ENCODE results near the gene CAMSAP1.

Gene CAMSAP1

GRCh38 chr9:135878528-135879236, 28.7 kb downstream of the CAMSAP1 start:
- DNase-seq, result no peak

DNA sequence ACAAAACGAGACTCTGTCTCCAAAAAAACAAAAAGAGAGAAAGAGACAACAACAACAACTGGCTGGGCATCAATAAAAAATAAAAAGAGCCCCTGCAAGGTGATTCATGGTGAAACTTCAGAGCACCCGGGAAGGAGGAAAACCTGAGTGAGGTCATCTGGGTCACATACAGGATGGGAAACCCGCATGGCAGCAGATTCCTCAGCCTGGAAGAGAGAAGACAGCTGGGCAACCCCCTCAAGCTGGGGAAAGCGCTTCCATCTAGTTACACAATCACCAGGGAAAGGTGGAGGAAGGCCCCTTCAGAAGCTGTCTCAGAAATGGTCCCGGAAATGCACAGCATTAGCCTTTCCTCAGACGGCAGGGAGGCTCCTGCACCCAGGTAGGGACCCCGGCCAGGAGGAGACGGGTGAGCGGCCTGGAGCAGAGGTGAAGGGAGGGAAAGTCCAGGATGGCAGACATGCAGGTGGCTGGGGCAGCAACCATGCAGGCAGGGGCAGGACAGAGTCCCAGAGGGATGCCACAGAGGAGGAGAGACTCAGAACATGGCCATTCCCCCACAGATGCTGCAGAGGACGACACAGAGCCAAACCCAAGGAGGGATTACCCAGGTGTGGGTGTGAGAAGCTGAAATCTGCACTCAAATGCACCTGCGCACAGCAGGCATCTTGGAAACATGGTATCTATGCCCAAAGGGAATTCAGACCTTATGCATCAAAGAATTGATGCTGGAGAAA, 29.4 kb downstream of the CAMSAP1 start:
- DNase-seq, result no peak

DNA sequence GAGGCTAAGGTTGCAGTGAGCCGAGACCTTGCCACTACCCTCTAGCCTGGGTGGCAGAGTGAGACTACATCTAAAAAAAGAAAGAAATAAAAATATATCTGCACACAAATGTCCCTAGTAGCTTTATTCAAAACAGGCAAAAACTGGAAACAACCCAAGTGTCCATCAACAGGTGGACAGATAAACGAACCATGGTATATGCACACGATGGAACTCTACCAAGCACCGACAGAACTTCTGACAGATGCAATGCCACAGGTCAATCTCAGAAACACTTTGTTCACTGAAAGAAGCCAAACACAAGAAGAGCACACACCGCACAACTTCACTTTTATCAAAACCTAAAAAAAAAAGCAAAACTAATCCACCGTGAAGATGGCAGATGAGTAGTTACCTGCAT, 30.4 kb downstream of the CAMSAP1 start:
- DNase-seq, result no peak

DNA sequence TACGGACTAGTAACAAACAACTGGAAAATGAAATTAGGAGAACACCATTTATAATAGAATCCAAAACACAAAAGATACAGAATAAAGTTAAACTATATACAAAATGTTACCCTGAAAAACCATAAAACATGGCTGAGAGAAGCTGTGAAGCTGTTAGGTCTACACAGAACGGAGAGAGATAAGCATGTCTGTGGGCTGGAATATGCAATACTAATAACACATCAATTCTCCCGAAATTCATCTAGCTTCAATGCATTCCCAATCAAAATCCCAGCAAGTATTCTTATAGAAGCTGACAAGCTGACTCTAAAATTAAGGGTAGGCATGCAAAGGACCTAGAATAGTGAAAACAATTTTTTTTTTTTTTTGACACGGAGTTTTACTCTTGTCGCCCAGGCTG, 32.5 kb downstream of the CAMSAP1 start:
- DNase-seq, result no peak

GRCh38 chr9:135869909-135870308, 37.4 kb downstream of the CAMSAP1 start:
- DNase-seq, result no peak

GRCh38 chr9:135865531-135865930, 41.8 kb downstream of the CAMSAP1 start:
- DNase-seq, result no peak

GRCh38 chr9:135864447-135865049, 42.8 kb downstream of the CAMSAP1 start:
- DNase-seq, result peak; percentile 78

DNA sequence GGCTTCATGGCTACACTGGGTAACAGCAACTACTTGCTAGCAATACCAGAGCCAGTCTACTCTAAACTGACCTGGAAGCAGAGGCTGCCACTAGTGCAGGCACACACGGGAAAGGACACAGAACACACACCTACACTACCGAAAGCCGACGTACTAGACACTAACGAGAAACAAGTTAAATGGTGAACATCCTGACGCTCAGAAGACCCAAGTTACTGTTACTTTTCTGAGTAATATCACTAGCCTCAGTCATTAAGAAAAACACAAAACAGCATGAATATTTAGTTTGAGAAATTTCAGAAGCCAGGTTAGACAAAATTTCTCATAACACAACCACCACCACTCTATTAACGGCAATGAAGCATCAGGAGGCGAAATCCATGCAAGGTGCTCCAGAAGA, 44.5 kb downstream of the CAMSAP1 start:
- no peak for DNase-seq

- no peak for DNase-seq
Observed at GRCh38 chr9:135858491-135859185, 48.7 kb downstream of the CAMSAP1 start.

GRCh38 chr9:135857843-135858242, 49.5 kb downstream of the CAMSAP1 start:
- no peak for DNase-seq

GRCh38 chr9:135857371-135857786, 50.0 kb downstream of the CAMSAP1 start:
- no peak for DNase-seq

DNA sequence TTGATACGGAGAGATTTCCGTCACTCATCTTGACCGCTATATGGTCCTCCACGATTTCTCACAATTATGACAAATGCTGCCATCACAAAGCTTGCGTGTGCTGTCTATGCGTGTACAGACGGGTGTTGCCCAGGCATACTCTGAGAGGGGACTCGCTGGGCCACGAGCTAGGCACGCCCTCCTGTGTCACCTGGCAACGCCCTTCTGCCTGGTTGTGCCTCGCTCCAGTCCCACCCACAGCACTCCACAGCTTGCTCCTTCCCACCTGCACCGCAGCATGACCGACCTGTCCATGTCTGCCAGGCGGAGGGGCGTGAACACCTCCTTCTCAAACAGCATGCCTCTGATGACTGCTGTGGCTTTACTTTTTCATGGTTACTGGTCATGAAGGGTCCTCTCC, 55.6 kb downstream of the CAMSAP1 start:
- no peak for DNase-seq

GRCh38 chr9:135850737-135851136, 56.6 kb downstream of the CAMSAP1 start:
- DNase-seq, result peak; percentile 44

DNA sequence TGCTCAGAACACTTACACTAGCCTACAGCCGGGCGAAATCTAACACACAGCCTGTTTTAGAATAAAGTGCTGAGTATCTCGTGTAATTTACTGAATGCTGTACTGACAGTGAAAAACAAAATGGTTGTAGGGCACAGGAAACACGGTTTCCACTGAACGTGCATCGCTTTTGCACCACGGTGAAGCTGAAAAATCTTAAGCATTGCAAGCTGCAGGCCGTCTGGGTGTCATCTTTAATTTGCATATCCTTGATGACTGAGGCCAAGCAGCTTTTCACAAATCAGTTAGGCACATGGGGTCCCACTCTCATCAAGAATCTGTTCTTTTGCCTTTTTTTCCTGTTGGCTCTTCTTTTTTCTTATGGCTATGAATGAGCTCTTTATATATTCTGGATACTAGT, 58.2 kb downstream of the CAMSAP1 start:
- DNase-seq, result no peak

GRCh38 chr9:135848341-135849047, 58.9 kb downstream of the CAMSAP1 start:
- DNase-seq, result no peak

- DNase-seq, result no peak
Observed at GRCh38 chr9:135847833-135848232, 59.5 kb downstream of the CAMSAP1 start.

DNA sequence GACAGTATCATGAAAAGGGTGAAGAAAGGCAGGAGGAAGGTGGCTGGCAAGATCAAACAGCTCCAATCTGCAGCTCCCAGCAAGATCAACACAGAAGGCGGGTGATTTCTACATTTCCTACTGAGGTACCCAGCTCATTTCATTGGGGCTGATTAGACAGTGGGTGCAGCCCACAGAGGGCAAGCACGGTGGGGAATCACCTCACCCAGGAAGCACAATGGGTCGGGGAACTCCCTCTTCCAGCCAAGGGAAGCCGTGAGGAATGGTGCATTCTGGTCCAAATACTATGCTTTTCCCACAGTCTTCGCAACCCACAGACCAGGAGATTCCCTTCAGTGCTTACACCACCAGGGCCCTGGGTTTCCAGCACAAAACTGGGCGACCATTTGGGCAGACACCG, 66.8 kb downstream of the CAMSAP1 start:
- DNase-seq, result no peak

- no peak for DNase-seq
Observed at GRCh38 chr9:135840107-135840506, 67.2 kb downstream of the CAMSAP1 start.

DNA sequence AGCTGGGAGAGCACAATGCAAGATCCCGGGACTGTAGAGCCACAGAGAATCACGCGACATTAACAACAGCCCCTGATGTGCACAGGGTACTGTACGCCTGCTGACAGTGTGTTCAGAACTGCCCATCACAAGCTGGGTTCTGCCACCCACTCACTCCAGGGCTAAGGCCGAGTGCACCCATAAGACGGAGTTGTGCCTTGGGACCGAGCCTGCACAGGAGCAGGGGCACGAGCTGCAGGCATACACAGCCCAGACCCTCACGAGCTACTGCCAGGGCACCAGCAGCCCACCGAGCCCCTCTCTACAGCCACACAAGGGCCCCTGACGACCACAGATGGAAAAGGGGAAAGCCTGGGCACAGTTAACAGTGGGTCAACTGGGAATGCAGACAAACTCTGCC, 67.8 kb downstream of the CAMSAP1 start:
- no peak for DNase-seq

DNA sequence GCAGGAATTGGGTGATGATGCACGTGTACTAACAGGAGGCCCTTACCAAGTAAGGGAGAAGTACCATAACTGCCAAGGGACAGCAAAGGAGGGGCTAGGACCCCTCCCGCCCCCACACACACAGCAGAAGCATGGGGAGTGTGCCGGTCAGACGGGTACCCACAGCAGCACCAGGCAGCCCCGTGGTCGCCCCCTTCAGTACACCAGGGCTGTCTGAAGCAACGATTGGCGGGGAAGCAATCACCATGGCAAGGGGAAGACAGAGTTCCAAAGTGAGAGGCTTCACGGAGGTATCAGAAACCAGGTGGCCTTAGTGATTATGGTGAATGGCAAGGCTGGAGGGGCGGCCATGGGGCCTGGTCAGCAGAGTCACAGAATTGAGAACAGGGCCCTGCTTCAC, 72.2 kb downstream of the CAMSAP1 start:
- no peak for DNase-seq

DNA sequence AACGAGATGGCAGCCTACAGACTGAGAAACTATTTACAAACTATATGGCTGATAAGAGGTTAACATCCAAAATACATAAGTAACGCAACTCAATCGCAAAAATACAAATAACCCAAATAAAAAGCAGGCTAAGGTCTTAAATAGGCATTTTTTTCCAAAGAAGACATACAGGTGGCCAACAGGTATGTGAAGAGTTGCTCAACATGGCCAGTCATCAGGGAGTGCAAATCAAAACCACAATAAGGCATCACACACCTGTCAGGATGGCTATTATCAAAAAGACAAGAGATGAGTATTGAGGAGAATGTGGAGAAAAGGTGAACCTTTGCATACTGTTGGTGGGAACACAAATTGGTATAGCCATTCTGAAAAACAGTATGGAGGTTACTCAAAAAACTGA, 73.5 kb downstream of the CAMSAP1 start:
- no peak for DNase-seq

GRCh38 chr9:135830496-135830895, 76.8 kb downstream of the CAMSAP1 start:
- DNase-seq, result no peak

- DNase-seq, result no peak
Observed at GRCh38 chr9:135828656-135829055, 78.7 kb downstream of the CAMSAP1 start.
